ENCODE results near the gene SMPD2.
A peak's percentile ranks its signal among the peaks of the same experiment; 100 is the strongest.

SMPD2 gene

GRCh38 chr6:109440331-109441068 is at the start of gene SMPD2, which contains the start of gene PPIL6:
Gene SMPD2, plus strand, starts transcription at chr6:109440724. Its CDS starts 398 bp downstream, at chr6:109441122.
Gene PPIL6, minus strand, starts transcription at chr6:109440628. Its CDS starts 38 bp downstream, at chr6:109440590.
- DNase-seq (ENCODE audit: low read depth in 3 of 3) = peak; percentile 60 to 62 (median 61)

GRCh38 chr6:109393157-109393885 is 47.2 kb upstream of the SMPD2 start:
- DNase-seq (ENCODE audit: low read depth in 3 of 3) = no peak

GRCh38 chr6:109393886-109394281 is 46.6 kb upstream of the SMPD2 start:
- DNase-seq (ENCODE audit: low read depth in 3 of 3) = no peak

- DNase-seq (ENCODE audit: low read depth in 3 of 3) = no peak
Observed at GRCh38 chr6:109396046-109396718, 44.3 kb upstream of the SMPD2 start.

GRCh38 chr6:109397020-109397419 is 43.5 kb upstream of the SMPD2 start:
- no peak for DNase-seq (ENCODE audit: low read depth in 3 of 3)

- no peak for DNase-seq (ENCODE audit: low read depth in 3 of 3)
Observed at GRCh38 chr6:109406196-109406595, 34.3 kb upstream of the SMPD2 start.

- no peak for DNase-seq (ENCODE audit: low read depth in 3 of 3)
Observed at GRCh38 chr6:109411034-109411433, 29.5 kb upstream of the SMPD2 start.

- DNase-seq (ENCODE audit: low read depth in 3 of 3) = no peak
Observed at GRCh38 chr6:109417646-109418045, 22.9 kb upstream of the SMPD2 start.

- no peak for DNase-seq (ENCODE audit: low read depth in 3 of 3)
Observed at GRCh38 chr6:109420751-109421150, 19.8 kb upstream of the SMPD2 start.

- no peak for DNase-seq (ENCODE audit: low read depth in 3 of 3)
Observed at GRCh38 chr6:109421184-109421583, 19.3 kb upstream of the SMPD2 start.

- DNase-seq (ENCODE audit: low read depth in 3 of 3) = no peak
Observed at GRCh38 chr6:109424946-109425345, 15.6 kb upstream of the SMPD2 start.

- no peak for DNase-seq (ENCODE audit: low read depth in 3 of 3)
Observed at GRCh38 chr6:109428889-109429477, 11.5 kb upstream of the SMPD2 start.

- no peak for DNase-seq (ENCODE audit: low read depth in 3 of 3)
Observed at GRCh38 chr6:109429496-109429895, 11.0 kb upstream of the SMPD2 start.

GRCh38 chr6:109434456-109434855 is 6.1 kb upstream of the SMPD2 start:
- DNase-seq (ENCODE audit: low read depth in 3 of 3) = no peak

GRCh38 chr6:109436041-109436440 is 4.5 kb upstream of the SMPD2 start:
- no peak for DNase-seq (ENCODE audit: low read depth in 3 of 3)

- DNase-seq (ENCODE audit: low read depth in 3 of 3) = peak in 1 of 3 experiments; percentile 29
Observed at GRCh38 chr6:109441069-109441816, 719 bp downstream of the SMPD2 start.

GRCh38 chr6:109442393-109442924 is 1.9 kb downstream of the SMPD2 start:
- no peak for DNase-seq (ENCODE audit: low read depth in 3 of 3)

- no peak for DNase-seq (ENCODE audit: low read depth in 3 of 3)
Observed at GRCh38 chr6:109443425-109443950, 3.0 kb downstream of the SMPD2 start.

- DNase-seq (ENCODE audit: low read depth in 3 of 3) = no peak
Observed at GRCh38 chr6:109445382-109445781, 4.9 kb downstream of the SMPD2 start.

GRCh38 chr6:109446072-109446471 is 5.5 kb downstream of the SMPD2 start:
- no peak for DNase-seq (ENCODE audit: low read depth in 3 of 3)

- no peak for DNase-seq (ENCODE audit: low read depth in 3 of 3)
Observed at GRCh38 chr6:109446541-109446940, 6.0 kb downstream of the SMPD2 start.
